GM21528 (cell line): Measurements from ENCODE around the gene CIB2.
A peak's percentile ranks its signal among the peaks of the same experiment; 100 is the strongest.
"Not testable (repeated sequence)": the region's sequence is repeated elsewhere in the genome, so short reads cannot be mapped to it uniquely, and the experiment has no call there.

Experiments
- ATAC-seq: cut with Tn5 transposase; IDR thresholded peaks from one replicate; pipeline ENCODE4 v1.9.1; 2021; ENCODE audit warnings: mild to moderate bottlenecking, moderate library complexity; ENCODE audit not compliant: unreplicated experiment, low FRiP score

CIB2 gene

DNA sequence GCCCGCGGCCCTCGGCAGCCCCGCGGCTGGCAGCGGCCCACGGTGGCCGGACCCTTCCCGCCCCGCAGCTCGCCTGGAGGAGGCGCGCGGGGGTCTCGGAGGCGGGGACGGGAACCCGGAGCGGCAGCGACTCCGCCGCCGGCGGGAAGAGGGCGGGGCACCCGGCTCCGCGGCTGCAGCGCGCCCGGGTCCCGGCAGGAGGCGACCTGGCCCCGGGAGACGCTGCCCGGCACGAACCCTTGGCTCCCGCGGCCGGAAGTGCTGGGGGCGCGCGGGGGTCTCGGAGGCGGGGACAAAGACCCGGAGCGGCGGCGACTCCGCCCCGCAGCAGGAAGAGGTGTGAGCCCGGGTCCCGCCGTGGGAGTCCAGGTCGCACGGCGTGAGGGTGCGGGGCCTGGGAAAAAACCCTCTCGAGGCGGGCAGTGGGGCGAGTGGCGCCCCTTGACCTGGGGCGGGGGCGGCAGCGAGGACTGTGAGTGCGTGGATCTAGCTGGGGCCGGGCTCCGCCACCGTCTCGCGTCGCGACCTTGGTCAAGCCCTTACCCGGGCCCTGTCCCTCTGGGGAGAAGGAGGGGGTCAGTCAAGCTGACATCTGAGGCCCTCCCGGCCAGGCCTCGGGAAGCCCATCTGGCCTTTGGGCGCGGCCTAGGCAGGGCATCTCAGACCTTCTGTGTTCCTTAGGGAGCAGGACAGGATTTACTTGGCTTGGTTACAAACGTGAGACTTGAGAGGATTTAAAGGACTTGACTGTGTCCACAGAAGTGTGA lies at the start of gene CIB2:
CIB2 (minus strand) TSS at position 151 of the 767 bp plus-strand sequence. CDS start 230 bp downstream, outside the sequence.
- ATAC-seq: peak; percentile 68

DNA sequence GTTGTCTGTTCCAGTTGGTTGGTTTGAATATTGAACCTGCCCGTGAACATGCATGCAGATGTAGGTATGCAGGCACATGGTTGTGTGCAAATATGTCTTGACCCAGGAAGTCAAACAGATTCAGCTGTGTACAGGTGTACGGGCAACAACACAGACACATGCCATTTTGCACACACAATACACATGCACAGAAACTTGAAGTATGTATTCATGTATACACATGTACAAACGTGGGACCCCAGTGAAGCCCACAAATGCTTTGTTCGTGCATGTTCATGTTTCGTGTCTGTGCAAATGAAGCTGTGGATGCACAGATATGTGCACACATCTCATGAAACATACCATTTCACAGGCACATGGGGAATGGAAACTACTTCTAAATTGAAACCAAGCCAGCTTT lies 48.7 kb upstream of the CIB2 start:
- no peak for ATAC-seq

GRCh38 chr15:78179286-78179840 lies 48.1 kb upstream of the CIB2 start:
- no peak for ATAC-seq

DNA sequence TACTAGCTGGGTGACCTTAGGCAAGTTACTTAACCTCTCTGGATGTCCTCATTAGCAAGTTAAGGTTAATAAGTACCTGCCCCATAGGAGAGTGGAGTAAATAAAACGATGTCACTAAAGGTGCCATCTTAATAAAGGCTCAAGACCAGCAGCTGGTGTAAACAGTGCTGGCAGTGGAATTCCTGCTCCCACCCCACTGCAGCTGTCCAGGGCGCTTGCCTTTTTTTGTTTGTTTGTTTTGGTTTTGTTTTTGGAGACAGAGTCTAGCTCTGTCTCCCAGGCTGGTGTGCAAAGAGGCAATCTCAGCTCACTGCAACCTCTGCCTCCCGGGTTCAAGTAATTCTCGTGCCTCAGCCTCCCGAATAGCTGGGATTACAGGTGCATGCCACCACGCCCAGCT lies 46.8 kb upstream of the CIB2 start:
- no peak for ATAC-seq

DNA sequence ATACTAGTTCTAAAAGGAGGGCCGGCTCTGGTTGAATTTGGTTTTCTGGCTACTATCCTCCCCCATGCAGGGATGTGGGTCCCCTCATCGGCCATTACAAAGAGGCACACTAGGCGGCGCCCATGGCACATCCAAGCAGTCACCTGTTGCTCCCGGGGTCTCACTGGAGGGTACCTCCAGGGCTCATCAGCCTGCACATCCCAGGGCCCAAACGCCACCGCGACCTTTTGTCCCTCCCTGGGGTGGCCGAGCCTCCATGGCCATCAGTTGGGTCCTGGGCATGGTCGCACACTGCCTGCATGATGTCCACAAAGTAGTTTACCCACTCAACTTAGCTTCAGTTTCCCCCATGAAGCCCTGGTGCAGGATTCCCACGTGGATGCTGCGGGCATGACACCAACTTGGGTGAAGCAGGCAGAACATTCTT lies 46.2 kb upstream of the CIB2 start:
- no peak for ATAC-seq

DNA sequence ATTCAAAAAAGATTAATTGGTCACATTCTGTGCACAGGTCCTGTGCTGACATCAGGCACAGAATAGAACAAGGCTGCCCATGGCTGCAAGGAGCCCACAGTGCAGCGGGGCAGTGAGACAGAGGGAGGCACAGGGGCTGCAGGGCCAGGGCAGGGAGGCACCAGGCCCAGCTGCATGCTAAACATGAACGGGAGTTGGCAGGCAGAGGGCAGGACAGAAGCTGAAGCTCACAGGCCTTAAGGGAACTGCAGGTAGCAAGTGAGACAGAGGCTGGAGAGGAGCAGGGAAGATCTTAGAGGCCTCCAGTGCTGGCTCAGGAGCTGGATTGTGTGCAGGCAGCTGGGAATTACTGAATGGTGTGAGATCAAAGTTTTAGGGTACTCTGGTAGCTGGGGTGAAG lies 44.1 kb upstream of the CIB2 start:
- no peak for ATAC-seq

DNA sequence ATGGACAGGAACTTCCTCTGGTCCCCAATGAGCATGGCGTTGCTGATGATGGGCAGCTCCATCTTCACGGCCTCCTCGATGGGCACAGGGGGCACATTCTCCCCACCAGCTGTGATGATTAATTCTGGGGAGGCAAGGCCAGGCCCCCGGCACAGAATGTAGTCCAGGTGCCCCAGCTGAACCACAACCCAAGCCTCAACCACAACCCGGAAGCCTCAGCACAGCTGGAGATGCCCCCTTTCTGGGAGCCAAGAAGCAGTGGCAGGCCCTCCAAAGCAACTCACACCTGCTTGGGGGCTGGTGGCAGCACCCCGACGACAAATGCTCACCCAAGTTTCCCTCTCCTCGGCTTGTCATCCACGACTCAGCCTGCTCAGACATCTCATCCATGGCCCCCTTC lies 43.2 kb upstream of the CIB2 start:
- ATAC-seq: no peak

DNA sequence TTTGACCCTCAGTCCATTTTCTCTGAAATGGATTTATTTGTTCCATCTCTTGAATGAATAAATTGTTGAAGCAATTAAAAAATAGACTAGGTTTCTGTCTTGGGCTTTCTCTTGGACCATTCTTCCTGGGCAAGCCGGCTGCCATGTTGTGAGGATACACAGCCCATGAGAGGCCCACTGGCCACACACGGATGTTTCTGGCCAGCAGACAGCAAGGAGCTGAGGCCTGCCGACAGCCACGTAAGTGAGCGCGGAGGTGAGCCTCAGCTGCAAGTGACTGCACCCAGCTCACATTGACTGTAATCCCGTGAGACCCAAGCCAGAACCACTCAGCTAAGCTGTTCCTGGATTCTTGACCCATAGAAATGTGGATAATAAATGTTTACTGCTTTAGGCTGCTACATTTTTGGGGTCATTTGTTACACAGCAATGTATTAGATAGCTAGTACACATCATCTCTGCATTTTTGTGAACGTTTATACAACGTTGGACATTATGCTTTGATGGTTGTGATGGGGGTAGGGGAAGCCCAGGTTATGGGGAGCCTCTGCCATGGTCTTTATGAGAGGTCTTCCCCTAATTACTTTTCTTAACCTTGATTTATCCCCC lies 40.7 kb upstream of the CIB2 start:
- no peak for ATAC-seq

GRCh38 chr15:78170848-78171773 lies 39.9 kb upstream of the CIB2 start:
- ATAC-seq: peak; percentile 63

DNA sequence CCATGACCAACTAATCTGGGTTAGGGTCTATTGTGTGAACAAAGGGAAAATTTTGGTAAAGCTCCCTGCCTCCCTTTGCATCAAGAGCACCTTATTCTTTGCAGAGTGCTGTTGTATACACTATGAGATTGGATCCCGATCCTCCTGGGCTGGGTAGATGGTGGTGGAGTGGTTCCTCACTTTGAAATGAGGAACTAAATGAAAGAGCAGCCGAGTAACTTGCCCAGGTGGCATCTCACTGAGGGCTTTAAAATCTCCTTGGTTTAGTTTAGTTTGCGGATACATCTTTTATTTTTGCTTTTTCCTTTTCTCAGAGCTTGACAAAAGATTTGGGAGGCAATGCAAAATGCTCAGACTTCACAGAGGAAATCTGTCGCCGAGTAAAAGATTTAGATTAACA lies 37.4 kb upstream of the CIB2 start:
- ATAC-seq: no peak

GRCh38 chr15:78167227-78167888 lies 36.1 kb upstream of the CIB2 start:
- peak; percentile 62 for ATAC-seq

DNA sequence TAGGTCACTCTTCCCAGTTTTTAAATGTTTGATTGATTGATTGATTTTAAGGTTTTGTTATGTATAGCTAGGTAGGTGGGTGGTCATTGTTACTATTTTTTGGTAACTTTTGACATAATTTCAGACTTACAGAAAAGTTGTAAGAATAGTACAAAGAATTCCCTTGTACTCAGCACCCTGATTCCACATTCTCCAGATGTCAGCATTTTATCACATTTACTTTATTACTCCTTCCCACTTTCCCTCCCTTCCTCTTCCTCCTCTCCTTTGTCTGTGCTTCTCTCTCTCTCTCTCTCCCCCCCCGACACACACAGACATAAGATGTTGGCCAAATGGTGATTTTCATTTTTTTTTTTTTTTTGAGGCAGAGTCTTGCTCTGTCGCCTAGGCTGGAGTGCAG lies 32.8 kb upstream of the CIB2 start:
- no peak for ATAC-seq

DNA sequence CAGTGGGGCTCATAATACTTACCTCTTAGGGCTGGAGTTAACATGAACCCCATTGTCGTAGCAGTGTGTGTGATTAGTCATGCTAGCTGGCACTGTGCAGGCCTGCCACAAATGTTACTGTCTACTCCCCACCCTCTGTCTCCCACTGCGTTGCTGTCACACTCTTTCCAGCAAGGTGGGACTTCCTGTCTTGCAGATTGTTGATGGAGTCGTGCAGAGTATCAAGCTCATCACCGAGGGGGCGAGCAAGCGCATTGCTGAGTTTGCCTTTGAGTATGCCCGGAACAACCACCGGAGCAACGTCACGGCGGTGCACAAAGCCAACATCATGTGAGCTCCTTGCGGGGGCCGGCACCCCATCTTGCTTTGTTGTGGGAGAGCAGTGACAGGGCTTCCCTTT lies 30.8 kb upstream of the CIB2 start:
- no peak for ATAC-seq

GRCh38 chr15:78159395-78159794 lies 28.1 kb upstream of the CIB2 start:
- no peak for ATAC-seq

GRCh38 chr15:78157203-78157602 lies 26.0 kb upstream of the CIB2 start:
- ATAC-seq: no peak

DNA sequence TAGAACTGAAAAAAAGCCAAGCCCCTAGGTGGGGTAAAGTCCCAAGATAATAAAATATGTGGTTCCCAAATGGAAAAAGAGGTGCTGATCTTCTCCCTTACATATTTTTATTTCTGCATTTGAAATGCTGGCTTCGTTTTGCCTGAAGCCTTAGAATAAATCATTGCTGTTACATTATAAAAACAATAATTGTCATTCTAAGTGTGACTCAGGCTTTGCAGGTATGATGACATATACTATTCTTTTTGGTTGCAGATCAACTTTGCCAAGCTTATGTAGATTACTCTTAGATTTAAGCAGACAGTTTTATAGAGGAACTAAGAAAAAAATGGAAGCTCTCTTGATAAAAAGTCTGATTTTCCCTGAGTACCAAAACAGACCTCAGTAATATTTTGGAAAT lies 25.4 kb upstream of the CIB2 start:
- no peak for ATAC-seq

DNA sequence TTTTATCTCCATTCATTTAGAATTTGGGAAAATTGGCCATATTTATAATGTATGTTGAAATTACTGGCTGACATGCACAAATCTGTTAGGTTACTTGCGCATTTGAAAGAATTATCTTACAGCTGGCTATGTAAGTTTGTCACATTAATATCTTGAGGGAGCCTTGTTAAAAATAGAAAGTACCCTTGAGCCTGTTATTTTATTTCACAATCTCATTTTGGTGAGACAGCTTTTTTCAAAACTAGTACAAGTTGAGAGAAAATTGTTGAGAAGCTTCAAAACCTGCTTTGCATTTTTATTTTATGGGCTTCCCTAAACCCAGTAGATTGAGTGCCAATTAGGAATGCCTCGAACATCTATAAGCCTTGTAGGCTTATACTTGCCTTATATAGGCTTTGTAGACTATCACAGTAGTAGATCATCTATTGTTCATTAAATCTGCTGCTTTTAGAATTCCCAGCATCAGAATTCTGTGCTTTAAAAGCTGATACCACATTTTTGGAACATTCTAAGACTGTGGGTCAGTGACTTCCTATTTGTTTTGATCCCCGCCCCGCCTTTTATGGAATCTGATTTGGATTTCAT lies 24.2 kb upstream of the CIB2 start:
- no peak for ATAC-seq

DNA sequence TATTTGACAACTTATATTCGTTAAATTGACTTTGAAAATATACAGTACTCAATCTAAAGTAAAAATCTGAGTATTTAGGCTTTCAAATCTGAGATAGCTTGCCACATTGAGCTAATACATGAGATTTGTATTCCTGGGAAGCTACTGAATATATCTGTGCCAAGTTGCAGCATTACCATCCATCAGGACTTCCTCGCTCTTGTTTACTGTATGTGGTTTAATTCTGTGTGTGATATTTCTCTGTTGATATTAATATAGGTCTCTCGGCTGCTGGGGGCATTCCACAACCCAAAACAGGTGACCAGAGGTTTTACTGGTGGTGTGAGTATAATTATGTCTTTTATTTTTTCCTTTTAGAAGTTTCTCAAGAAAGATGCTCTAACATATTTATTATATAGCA lies 23.7 kb upstream of the CIB2 start:
- no peak for ATAC-seq

DNA sequence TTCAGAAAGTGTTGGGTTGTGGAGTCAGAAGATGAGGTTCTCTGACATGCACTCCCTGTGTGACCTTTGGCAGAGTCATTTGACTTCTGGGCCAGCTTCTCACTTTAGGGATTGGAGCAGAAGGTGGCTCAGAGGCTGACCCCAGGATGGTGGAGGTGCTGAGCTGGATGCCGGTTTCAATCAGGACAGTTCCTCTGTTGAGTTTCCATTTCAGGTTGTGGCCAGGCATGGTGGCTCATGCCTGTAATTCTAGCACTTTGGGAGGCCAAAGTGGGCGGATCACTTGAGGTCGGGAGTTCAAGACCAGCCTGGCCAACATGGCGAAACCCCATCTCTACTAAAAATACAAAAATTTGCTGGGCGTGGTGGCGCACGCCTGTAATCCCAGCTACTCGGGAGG lies 19.8 kb upstream of the CIB2 start:
- ATAC-seq: not testable (repeated sequence)
